Activated CD4-positive, alpha-beta T cell treated with anti-CD3 and anti-CD28 coated beads, Interleukin-2, amount 50 U/mL, for 1 hour (primary cell): ENCODE results near the gene ZCCHC7.
"Not testable (repeated sequence)": the region's sequence is repeated elsewhere in the genome, so short reads cannot be mapped to it uniquely, and the experiment has no call there.

Source experiments
- DNase-seq: peaks from one replicate; pipeline ENCODE4 v3.0.0-alpha.2; 2020

Gene ZCCHC7

DNA sequence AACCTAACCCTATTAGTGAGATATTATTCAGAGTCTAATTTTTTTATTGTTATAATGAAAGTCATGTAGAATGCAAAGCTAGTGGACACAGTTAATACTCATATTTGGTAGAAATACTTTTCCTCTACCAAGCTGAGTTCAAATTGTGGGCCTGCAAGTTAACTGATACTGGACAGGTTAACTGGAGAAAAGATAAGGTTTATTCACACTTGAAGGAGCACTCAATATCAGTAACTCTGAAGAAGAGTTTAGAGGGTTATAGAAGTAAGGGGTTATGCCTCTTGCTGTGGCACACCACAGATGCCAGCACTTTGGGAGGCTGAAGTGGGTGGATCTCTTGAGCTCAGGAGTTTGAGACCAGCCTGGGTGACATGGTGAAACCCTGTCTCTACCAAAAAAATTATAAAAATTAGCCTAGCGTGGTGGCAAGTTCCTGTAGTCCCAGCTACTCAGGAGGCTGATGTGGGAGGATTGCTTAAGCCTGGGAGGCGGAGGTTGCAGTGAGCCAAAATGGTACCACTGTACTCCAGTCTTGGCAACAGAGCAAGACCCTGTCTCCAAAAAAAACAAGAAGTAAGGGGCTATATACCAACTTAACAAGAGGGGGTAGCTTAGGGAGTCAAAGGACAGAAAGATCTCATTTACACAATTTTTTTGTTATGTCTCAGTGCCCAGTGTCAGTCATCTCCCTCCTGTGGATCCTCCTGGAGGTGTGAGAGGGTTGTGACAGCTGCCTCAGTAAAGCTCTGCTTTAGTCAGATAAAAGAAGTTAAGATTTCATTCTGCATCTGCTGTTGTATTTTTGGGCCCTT, 180.9 kb downstream of the ZCCHC7 start:
- DNase-seq: no peak

DNA sequence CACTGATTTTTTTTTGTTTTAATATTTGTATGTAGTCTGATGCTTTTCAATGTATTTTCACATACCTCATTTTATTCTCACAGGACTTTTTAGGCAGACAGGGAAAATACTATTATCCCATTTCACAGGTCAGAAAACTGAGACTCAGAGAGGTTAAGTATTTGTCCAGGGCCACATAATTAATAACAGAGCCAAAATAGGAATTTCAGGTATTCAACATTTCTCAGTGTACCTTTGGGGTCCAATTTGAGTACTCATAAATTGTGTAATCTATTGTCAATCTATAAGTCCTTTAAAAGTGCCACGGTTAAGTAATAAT, 181.4 kb downstream of the ZCCHC7 start:
- no peak for DNase-seq

DNA sequence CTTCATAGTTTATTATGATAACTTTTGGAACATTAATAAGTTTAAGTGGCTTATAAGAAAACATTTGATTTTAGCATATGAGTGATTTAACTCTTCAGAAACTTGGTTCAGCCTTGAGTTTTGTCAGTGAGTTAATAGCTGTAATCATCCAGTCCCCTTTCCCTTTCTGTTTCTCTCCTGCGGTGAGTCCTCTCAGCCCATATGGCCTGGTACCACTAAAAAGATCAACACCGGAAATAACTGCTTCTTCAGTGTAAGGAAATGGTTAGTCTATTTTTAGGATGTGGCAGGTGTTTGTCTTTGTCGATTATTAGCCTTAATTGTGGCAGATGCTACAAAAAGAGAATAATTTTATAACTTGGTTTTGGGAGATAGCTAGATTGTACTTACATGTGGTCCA, 181.9 kb downstream of the ZCCHC7 start:
- DNase-seq: no peak

DNA sequence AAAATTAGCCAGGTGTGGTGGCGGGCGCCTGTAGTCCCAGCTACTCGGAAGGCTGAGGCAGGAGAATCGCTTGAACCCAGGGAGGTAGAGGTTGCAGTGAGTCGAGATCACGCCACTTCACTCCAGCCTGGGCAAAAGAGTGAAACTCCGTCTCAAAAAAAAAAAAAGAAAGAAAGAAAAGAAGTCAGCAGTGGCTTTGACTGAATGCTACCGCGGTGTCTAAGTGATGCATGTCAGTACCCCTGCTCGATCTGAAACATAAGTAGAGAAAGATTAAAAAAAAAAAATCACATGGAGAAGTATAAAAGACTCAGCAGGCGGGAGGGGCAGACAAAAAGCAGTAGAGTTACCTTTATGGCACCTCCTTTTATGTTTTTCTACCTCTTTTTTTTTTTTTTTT, 182.9 kb downstream of the ZCCHC7 start:
- not testable (repeated sequence) for DNase-seq

DNA sequence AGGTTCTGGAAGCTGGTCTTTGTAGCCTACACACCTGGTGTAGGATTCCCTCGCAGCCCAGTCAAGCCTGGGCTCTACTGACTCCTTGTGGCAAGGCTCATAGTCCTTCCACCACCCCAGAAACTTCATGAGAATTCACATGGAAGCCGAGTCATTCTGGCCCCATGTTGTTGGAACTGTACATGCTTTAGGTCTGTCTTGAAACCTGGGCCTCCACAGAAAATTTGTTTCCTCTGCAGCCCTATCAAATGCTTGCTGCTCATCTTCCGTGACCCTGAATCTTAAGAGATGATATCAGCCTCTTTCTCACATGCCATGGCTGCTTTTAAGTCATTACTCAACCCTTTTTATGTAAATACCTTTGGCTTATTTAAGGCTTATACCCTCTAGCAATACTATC, 188.8 kb downstream of the ZCCHC7 start:
- DNase-seq: no peak

DNA sequence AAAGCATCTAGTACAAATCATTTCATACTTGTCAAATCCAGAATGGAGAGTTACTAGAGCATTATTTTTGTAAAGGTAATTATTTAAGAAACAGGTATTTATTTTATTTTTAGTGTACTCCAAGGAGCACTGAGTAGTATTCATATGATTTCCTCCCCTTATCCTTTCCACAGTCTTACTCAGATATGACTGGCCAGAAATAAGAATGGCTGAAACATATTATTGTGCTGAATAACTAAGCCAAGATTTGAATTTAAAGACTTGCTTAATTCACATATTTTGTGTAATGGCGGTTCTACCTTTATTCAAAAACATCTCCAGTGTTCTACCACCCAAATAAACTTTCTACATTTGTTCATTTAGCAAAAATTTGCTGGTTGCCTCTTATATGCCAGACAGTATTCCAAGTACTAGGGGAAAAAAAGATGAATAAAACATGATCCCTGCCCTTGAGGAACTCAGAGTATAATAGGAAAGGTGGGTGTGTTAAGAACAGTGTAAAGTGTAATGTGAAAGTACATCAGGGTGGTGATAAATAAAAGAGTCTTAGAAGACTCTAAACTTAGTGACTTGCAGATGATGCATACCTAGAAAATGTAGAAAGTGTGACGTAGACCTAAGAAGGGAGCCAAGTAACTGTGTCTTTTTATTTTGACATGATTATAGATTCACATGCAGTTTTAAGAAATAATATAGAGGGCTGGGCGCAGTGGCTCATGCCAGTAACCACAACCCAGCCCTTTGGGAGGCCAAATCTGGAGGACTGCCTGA, 191.7 kb downstream of the ZCCHC7 start:
- no peak for DNase-seq

DNA sequence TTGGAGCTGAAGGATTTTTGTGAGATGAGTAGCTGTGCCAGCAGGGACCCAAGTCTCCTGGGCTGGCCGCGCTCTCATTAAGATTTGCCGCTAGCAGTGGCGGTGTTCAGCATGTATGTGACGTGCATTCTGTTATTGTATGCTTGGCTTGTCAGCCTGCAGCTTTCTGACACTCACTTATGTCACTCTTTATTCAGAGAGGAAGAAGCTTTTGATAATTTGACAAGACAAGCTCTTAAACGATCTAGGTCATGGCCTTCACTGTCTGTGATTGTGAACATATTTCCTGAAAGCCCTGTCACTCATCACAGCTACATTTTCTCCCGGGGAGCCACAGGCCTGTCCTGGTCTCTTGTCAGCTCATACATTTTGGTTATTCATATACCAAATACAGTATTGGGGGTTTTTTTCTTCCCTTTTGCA, 203.9 kb downstream of the ZCCHC7 start:
- DNase-seq: no peak

DNA sequence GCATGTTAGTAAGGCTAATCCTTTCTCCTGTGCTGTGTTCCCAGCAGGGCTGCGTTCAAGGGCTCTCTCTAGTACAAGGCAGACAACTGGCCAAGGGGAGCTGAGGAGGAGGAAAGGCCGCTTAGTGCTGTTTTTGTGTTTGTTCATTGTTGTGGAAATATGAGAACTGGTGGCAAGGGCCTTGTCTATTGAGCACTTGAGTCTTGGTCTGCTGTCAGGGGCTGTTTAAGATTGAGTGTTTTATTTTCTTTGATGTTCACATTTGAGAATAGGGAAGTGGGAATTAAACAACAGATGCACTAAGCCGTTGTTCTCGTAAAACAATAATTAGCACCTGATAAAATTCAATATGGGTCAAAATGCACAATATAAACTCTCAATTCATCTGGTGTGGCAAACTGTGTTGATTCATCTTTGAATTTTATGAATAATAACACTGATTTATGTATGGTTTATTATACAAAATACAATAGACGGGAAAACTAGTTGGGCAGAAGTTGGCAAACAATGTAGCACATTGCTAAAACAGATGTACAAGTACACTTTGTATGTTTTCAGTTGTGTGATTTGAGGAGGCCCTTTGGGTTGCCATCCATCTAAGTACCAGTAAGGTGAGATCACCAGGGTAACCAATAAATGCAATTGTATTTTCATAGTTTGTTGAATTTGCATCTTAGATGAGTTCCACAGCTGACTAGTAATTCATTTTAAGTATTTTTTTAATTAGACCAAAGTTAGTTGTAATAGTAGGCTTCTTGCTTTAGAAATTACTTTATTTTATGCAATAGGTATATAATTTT, 204.5 kb downstream of the ZCCHC7 start:
- DNase-seq: no peak

DNA sequence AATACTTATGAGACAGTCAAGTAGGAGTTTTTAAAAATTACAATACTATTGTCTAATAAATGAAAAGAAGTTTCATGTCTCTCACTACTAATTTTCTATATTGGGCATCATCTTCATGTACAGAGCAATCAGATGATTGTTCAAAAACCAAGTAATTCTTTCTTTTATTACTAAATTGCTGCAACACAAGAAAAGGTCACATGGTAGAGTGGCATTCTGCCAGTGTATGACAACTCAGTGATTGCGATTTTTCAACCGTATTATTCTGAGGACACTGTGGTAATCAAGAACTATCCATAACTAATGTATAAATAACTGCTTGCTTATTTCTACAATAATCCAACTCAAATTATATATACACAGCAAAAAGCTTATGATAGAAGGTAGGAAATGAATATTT, 205.4 kb downstream of the ZCCHC7 start:
- DNase-seq: no peak

DNA sequence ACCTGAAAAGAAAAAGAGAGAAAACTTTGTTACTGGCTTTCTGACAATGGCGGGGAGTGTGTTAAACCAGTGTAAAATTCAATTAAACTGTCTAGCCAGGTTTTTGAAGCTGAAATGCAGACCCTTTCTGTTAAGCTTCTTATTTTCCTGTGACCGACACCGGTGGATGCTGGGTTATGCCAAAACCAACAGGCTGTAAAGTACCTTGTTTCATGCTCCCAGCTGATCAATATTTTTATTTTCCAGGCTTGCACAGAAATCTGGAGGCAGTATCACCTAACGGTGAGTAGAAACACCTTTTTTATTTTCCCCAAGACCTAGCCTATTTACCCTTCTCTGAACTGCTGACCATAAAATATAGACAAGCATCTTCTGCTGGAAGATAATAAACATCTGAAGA, 207.2 kb downstream of the ZCCHC7 start:
- no peak for DNase-seq

DNA sequence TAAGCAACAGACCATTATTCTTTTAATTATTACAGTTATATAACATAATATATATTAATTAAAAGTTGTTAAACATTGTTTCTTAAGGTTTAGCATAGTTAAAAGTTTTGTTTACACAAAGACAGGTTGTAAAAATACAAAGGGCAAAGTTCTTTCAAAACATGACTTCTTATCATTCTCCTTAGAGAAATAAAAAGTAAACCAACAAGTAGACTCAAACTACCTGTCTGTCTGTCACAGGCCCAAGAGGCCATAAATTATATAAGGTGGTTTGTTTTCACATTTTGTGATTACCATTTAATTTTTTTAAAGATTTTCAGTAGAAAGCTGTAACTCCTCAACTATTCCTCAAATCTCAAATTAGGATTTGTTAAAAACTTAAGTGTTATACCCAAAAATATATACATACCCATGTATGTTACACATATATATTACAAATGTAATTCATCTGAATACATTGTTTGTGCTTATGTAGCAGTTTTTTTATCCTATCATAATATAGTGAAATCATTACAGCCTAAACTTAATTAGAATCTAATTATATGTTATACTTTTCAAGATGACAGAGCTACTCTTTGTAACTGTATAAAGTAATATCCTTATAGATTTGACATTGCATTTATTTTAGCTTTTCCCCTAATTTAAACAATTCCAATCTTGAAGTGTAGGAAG, 208.3 kb downstream of the ZCCHC7 start:
- no peak for DNase-seq

DNA sequence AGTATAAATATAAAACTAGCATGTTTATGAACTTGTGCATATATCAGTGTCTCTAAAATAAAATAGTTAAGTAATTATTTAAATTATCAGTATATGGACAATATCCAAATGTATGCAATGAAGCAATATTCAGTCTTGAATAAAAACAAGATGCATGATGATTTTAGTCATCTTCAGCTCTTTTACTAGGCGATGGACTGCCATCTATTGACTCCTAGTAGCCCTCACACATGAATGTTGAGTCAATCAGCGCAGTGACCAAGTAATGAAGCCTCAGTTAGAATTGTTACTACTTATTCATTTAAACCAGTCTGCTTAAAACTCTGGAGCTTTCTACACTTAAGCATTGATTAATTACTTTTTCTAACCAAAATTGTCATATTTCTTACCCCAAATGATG, 209.2 kb downstream of the ZCCHC7 start:
- peak; percentile 1 for DNase-seq

DNA sequence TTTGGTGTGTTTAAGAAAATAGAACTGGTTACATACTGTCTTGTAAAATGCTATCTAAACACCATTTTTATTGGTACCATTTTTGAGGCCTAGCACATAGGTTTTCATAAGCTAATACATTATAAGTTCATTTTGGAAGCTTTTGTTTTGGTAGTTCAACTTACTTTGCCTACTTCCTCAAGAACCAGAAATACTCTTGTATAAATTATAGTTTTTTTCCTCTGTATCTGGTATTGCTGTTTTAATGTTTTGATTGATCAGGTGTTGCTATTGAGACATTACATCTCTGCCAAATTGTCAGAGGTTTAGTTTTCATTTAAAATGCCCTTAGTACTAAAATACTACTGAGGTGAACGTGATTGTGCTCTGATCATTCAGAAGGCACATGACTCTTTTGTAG, 211.5 kb downstream of the ZCCHC7 start:
- no peak for DNase-seq

DNA sequence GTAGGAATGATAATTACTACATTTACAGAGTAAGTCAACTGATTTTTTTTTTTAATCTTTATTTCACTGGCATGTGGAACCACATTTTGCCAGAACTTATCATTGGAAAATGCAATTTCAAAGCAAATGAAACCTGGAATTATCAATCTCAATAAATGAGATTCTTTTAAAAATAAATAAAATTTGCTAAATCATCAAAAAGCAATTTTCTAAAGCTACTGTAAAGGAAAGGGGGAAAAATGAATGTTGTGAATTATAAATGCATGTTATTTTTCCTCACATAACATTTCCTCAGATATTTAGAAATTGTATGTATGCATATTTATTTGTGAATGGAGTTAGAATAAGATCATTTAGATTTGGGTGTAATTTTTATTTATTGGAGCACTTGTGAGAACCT, 212.2 kb downstream of the ZCCHC7 start:
- DNase-seq: no peak

DNA sequence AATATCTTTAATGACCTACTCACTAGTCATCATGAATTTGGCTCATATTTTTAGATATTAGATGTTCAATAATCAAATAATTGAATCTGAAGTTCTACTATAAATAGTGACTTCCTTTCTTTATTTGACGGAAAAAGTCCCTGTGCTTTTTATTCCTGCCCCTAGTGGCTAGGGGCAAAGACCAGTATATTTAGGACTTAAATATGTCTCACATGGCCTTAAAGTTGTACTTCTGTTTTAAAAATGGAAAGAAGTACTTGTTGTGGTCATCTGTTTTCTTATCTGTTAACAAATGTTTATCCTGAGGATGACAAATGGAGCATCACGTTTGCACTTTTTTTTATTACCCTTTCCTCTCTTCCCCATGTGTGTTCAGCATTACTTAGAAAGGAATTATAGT, 212.9 kb downstream of the ZCCHC7 start:
- DNase-seq: no peak

DNA sequence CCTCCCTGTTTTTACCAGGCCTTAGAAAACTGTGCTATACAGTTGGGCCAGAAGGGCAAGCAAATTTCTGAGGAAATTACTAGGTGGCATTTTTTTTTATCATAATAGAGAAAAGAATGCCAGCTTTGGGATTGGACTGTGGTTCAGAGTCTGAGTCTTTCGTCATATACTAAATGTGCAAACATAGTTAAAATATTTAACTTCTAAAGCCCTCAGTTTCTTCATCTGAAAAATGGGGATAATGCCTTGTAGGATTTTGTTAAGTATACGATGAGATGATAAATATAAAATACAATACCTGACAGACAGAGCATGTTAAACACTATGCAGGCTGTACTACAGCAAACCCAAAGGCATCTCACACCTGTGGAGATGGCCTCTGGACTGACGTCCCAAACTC, 214.9 kb downstream of the ZCCHC7 start:
- DNase-seq: no peak

DNA sequence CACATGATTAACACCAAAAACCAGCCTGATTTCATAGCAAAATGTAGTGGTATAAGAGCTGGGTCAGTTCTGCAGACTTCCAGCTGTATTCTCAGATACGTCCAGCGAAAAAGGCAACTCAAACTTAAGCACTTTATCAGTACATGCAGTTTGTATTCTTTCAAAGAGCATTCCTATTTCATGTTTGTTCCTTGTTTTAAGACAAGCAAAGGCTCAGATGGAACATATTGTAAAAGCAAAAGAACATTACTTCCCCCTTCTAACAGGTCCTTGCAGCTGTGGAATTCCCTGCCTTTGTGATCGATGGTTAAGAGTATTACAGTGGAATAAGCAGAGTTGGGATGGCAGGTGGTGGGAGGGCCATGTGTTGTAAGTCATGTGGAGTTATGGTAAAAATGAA, 215.8 kb downstream of the ZCCHC7 start:
- no peak for DNase-seq

DNA sequence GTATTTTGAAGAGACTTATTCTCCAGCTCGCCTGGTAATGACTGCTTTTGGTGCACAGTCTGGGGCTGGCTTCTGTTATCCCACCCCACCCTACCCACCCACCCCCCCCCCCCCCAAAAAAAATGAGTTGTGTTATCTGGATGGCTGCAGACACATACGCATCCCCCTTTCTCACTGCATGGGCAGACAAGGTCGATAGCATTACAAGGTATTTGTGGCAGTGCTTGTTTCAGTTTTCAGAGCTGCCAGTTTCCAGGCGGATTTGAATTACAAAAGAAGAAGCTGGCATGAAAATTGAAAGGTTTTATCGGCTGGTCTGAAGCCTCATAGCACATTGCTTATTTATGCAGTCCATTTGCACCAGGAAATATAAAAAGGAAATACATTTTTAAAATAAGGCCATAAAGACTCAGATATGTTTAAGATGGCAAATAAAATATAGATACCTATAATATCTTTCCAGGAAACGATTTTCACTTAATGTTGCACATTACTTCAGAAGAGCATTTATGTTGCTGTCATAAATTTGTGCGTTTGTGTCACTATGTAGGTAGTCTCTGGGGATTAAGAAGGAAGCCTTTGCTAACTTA, 217.0 kb downstream of the ZCCHC7 start:
- no peak for DNase-seq

DNA sequence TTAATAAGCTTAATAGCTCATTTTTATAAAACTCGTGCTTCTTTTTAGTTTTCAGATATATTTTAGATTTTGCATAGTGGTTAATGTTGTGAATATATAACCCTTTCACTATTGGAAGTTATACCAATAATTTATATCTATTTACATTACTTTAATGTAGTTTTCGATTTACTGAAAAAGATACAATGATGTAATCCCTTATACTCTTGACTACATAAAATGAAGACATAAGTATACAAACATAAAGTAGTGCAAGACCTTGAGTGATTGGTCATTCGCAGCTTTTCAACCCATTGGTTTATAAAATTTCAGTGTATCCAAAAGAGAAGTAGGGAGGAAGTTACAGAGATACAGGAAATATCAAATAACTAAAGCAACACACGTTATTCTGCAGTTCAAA, 217.8 kb downstream of the ZCCHC7 start:
- DNase-seq: no peak

DNA sequence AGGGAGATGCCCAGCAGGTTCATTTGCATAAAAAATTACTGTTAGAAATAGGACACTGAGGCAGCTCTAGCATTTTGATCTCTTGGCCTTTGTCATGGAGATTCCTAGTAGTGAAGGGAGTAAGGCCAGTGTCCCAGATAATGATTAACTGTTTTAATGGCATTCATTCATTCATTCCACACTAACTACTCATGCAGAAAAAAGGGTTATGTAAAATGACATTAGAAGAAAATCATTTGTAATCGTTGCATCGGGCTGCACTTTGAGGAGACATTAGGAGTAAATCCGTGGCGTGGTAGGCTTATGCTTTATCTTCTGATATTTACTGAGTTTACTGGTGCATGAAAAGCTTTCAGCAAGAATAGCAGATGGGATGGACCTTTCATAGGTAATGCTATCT, 219.5 kb downstream of the ZCCHC7 start:
- no peak for DNase-seq

DNA sequence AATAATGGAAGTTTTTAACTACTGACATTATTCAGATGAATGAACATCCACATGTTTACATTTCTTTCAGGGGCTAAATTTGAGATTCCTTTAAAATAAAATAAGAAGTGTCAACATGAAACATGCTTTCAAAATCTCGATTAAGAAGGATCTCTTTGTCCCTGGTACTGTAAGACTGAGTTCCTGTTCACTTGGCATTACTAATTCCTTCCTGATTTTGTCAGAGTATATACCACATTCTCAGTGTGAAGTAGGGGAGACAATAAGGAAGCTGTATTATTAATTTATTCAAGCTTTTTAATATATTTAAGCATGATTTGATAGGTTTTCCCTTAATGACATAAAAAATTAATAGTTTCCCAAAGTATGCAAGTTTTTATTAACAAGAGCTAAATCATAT, 220.6 kb downstream of the ZCCHC7 start:
- no peak for DNase-seq

DNA sequence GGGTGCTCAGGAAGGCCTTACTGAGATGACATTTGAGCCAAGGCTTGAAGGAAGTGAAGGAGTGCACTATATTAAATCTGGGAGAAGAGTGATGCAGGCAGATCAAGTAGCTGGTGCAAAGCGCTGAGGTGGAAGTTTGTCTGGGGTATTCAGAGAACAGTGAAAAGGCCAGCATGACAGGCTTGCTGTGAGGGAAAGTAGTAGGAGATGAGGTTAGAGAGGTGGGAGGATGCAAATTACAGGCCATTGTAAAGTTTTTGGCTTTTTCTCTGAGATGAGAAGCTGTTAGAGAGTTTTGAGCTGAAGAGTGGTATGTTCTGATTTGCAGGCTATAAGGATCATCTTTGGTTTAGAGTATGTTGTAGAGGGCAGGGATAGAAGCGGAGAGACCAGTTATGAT, 221.3 kb downstream of the ZCCHC7 start:
- DNase-seq: no peak

DNA sequence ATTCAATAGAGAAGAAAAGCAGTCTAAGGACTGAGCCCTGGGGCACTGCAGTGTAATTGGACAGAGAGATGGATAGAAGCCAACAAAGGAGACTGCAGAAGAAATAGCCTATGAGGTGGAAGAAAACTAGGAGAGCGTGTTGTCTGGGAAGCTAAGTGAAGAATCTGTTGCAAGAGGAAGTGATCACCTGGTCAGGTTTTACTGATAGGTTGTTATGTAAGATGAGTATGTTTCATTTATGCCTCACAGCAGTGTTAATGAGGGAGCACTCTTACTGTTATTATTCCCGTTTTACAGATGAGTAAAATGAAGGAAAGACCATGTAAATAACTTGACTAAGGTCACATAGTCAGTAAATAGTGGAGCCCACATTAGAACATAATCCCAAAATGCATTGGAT, 222.1 kb downstream of the ZCCHC7 start:
- DNase-seq: no peak
